Esophagus squamous epithelium (tissue), 5 donors: ENCODE measurements around the gene DPH2. TPM values are rescaled to one million over a fixed set of nuclear protein-coding genes. Genes with fewer than 3 reads are reported as not detected.

ENCODE experiments used
- DNase-seq: peaks from one replicate; lab custom pipeline; 2025; lab: John Stamatoyannopoulos, UW
- H3K27ac ChIP-seq, 4 donors: fragments of 200-600 bp; sonication (generic); one replicate each; pipeline ENCODE4 v1.5.1; 2016 to 2019; ENCODE audit warnings: mild to moderate bottlenecking in 1 of 4
- H3K27me3 ChIP-seq, 4 donors: fragments of 200-600 bp; sonication (generic); 1 replicate in 3 of 4; 2 replicates in 1 of 4; pipeline versions ENCODE4 v1.5.1 to v1.6.0; 2017 to 2021; ENCODE audit warnings: antibody characterized with exemption in 1 of 4
- H3K36me3 ChIP-seq, 3 donors: fragments of 200-600 bp; sonication (generic); one replicate each; pipeline ENCODE4 v1.5.1; 2016 to 2019
- H3K4me1 ChIP-seq, 3 donors: fragments of 200-600 bp; sonication (generic); one replicate each; pipeline ENCODE4 v1.5.1; 2017 to 2019
- H3K4me3 ChIP-seq, 4 donors: fragments of 200-600 bp; sonication (generic); 1 replicate in 3 of 4; 2 replicates in 1 of 4; pipeline ENCODE4 v1.5.1; 2016 to 2019; ENCODE audit warnings: mild to moderate bottlenecking in 2 of 4, moderate library complexity in 1 of 4
- H3K9me3 ChIP-seq, 3 donors: fragments of 200-600 bp; sonication (generic); one replicate each; pipeline ENCODE4 v1.5.1; 2016 to 2019
- POLR2A ChIP-seq, 4 donors: fragments of 450-650 bp; IDR thresholded peaks; one replicate each; pipeline ENCODE4 v1.6.1; 2017; ENCODE audit warnings: antibody characterized with exemption in 4 of 4, mild to moderate bottlenecking in 4 of 4, moderate library complexity in 3 of 4
- WGBS, 2 donors: methylation state at CpG; one replicate each; pipeline ENCODE4 v1.1.5; 2018; 5-methylcytosine and 5-hydroxymethylcytosine counted together
- intact Hi-C: fragments of 100-400 bp; cut with DNase I; formaldehyde crosslinking; loops from one replicate; pipeline ENCODE4 v1.15.0; 2022
- total RNA-seq, 4 donors: library from RNA; depleted of rRNA; stranded (reverse); fragments of >200 nt; gene quantifications; one replicate each; pipeline ENCODE4 v1.1.0, GENCODE V29; 2016
- TF ChIP-seq, protein P1 (sequence below), 6 experiments: fragments of 450-650 bp in 4 of 6; fragments of 200-600 bp in 2 of 6; sonication (generic) in 2 of 6; IDR thresholded peaks; one replicate each; pipeline ENCODE4 v1.5.1; 2016 to 2019; ENCODE audit warnings: antibody characterized with exemption in 6 of 6, mild to moderate bottlenecking in 4 of 6, moderate library complexity in 4 of 6
- donor health status: DM: yes; HTN: yes; CAD: no.

The DPH2 gene
- total RNA-seq, 4 donors from 2014 or later: 14.0 to 34.6 (median 27.7) TPM

DNA sequence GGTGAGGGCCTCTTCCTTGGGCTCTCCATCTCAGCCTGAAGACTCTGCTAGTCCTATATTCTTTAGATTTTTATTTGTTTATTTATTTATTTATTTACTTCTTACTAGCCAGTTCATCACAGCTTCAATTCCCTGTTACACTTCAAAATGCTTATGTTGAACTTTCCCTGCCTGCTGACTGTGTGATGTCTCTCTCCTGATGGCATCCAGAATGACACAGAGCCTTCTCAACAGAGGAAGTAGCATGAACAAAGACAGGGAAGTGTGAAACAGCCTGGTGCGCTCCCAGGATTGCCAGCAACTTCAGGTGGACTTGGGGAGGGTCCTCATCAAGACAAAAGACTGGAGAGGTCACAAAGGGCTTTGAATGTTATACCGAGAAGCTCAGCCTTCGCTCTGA is 27.4 kb upstream of the DPH2 start:
- Histone ChIP-seq H3K36me3 (peaks cover 0 to 3% (median 0%) of the 10 kb centered on the region in 3 donors), H3K4me1 (peaks cover 13 to 39% (median 16%) of the 10 kb centered on the region in 3 donors), H3K4me3 (no peak overlapping the region), H3K27ac (no peak overlapping the region), H3K9me3 (no peaks in the 10 kb centered on the region), H3K27me3 (no peaks in the 10 kb centered on the region)
- 88 to 89% methylated on average over 2 to 3 of the region's 3 CpGs for WGBS, 2 donors
- no peak for TF ChIP-seq POLR2A (IDR thresholded peaks at IDR 0.05)
- TF ChIP-seq, protein P1, sequence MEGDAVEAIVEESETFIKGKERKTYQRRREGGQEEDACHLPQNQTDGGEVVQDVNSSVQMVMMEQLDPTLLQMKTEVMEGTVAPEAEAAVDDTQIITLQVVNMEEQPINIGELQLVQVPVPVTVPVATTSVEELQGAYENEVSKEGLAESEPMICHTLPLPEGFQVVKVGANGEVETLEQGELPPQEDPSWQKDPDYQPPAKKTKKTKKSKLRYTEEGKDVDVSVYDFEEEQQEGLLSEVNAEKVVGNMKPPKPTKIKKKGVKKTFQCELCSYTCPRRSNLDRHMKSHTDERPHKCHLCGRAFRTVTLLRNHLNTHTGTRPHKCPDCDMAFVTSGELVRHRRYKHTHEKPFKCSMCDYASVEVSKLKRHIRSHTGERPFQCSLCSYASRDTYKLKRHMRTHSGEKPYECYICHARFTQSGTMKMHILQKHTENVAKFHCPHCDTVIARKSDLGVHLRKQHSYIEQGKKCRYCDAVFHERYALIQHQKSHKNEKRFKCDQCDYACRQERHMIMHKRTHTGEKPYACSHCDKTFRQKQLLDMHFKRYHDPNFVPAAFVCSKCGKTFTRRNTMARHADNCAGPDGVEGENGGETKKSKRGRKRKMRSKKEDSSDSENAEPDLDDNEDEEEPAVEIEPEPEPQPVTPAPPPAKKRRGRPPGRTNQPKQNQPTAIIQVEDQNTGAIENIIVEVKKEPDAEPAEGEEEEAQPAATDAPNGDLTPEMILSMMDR (IDR thresholded peaks at IDR 0.05): no peak
- DNase-seq: no peak
- intact Hi-C loops: loop anchor here (10.0 kb wide), 1 partner anchor 92 kb away; the partner anchor contains the start of gene SLC6A9

DNA sequence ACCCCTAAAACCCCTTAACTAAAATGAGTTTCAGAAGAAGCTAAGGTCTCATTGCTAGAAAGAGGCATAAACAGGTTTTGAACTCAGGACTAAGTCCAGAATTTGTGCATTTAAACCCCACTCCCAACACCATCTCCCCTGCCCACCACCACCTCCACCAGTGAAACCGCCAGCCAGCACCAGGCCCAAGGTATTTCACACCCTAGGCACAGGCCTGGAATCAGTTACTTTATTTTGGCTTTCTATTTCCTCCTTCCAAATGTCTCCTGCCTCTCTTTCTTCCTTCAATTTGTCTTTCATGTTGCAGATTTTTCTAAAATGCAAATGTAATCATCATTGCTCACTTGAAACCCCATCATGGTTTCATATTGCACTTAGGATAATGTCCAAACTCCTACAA is 24.9 kb upstream of the DPH2 start:
- TF ChIP-seq, protein P1 (IDR thresholded peaks at IDR 0.05): no peak
- no peak for TF ChIP-seq POLR2A (IDR thresholded peaks at IDR 0.05)
- 85 to 100% methylated on average over 1 of the region's 1 CpG for WGBS, 2 donors
- Histone ChIP-seq H3K36me3 (peaks cover 0 to 8% (median 0%) of the 10 kb centered on the region in 3 donors), H3K4me1 (peaks cover 27 to 46% (median 30%) of the 10 kb centered on the region in 3 donors), H3K9me3 (no peaks in the 10 kb centered on the region), H3K27me3 (no peaks in the 10 kb centered on the region), H3K4me3 (no peak overlapping the region), H3K27ac (no peak overlapping the region)
- intact Hi-C loops: loop anchor here (10.0 kb wide), 1 partner anchor 90 kb away; the partner anchor contains the start of gene SLC6A9
- no peak for DNase-seq

DNA sequence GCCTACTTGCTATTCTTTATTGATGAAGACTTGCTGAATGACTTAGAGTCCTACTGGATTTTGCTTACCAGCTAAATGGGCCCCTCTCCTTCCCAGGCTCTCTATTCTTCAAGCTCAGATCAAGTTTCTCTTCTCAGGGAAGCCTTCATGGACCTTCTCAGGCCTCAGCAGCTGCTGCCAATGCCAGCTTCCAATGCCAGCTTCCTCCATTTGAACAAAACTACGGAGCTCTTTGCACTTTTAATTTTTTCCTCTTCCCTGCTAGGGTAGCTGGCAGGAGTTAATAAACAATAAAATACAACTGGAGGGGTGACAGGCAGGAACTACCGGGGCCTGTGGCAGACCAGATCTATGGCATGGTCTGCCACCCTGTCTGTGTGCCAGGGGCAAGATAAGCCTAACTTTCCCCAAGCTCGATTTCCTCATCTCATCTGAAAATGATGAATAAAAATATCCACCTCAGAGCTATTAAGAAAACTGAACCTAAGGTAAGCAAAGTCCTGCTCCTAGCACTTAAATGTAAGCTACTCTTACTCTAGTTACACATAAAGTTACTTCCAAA is 24.1 kb upstream of the DPH2 start:
- H3K4me1 ChIP-seq: peaks cover 27 to 46% (median 30%) of the 10 kb centered on the region in 3 donors
- H3K27ac ChIP-seq: peak overlapping the region; percentile 95 to 98 (median 98)
- TF ChIP-seq POLR2A (IDR thresholded peaks at IDR 0.05): no peak
- TF ChIP-seq, protein P1 (IDR thresholded peaks at IDR 0.05): no peak
- peaks cover 0 to 17% (median 4%) of the 10 kb centered on the region in 3 donors for H3K36me3 ChIP-seq
- WGBS, 2 donors: 0 to 3% methylated on average over 3 of the region's 3 CpGs
- no peaks in the 10 kb centered on the region for H3K9me3 ChIP-seq
- no peak for DNase-seq
- H3K27me3 ChIP-seq: no peaks in the 10 kb centered on the region
- intact Hi-C loops: loop anchor here (10.0 kb wide), 1 partner anchor 89 kb away; the partner anchor contains the start of gene SLC6A9
- peak overlapping the region; percentile 69 to 89 (median 79) for H3K4me3 ChIP-seq

DNA sequence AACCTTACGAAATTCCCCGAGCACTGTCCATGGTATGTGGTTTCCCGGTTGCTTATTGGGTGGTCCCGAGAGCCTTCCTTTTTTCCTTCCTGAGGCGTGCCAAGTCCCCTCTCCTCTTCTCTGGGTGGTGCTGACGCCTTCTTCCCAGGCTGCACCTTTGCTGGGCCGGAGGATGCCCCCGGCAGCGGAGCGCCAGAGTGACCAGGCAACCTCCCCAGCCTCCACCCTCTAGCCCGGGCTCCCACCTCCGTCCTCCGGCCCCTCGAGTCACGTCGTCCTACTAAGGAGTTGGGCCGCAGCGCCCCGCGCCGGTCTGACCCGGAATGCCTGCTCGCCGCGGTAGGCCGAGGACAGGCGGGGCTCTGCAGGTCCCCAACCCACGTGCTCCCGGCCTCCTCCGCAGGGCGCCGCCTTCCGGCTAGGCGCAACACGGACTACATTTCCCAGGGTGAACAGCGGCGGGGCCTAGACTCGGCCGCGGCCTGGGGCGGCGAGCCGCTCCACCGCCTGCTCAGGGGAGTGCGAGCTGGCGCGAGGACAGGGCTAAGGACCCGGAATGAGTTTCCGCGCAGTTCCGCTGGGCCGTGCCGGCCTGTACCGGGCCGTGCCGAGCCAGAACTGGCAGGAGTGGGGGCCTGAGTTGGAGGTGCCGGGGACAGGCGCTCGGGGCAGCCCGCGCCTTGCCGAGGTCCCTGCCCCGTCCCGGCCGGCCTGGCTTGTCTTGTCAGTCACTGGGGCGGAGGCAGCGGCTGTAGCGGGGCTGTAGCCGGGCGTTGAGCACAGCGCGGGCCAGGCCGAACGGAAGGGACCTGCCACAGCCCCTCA is 23.4 kb upstream of the DPH2 start, which contains the start of gene IPO13:
Gene IPO13, plus strand, starts transcription at position 715 of the 825 bp plus-strand sequence. CDS start 651 bp downstream, outside the sequence.
- WGBS, 2 donors: 0 to 1% methylated on average over 6 to 7 of the region's 74 CpGs
- Histone ChIP-seq H3K9me3 (no peaks in the 10 kb centered on the region), H3K4me3 (peak within 1 kb of the TSS; percentile 69 to 89 (median 79)), H3K27ac (peak within 1 kb of the TSS; percentile 95 to 98 (median 98)), H3K27me3 (no peaks in the 10 kb centered on the region), H3K36me3 (peaks cover 0 to 19% (median 6%) of the 10 kb centered on the region in 3 donors), H3K4me1 (peaks cover 27 to 46% (median 30%) of the 10 kb centered on the region in 3 donors)
- TF ChIP-seq, protein P1 (IDR thresholded peaks at IDR 0.05): peak; percentile 69 to 94 (median 84)
- TF ChIP-seq POLR2A (IDR thresholded peaks at IDR 0.05): peak in 2 of 4 donors; percentile 66 to 79
- intact Hi-C loops: loop anchor here (10.0 kb wide), 1 partner anchor 88 kb away; the partner anchor contains the start of gene SLC6A9
- peak; percentile 67 for DNase-seq
